OCI-LY1 (cell line): ENCODE data around the gene ARG1.

Source experiments
- EZH2 ChIP-seq: fragments of 200-600 bp; sonication (generic), shearing (Covaris generic); IDR thresholded peaks from 2 replicates; pipeline ENCODE4 v1.8.0; 2017; ENCODE audit warnings: borderline replicate concordance, mixed run types, mild to moderate bottlenecking, antibody characterized with exemption, low read length, moderate library complexity, mixed read lengths
- TF ChIP-seq, protein P1 (sequence below): fragments of 200-600 bp; sonication (generic), shearing (Covaris generic); IDR thresholded peaks from 2 replicates; pipeline ENCODE4 v1.5.1; 2017; ENCODE audit warnings: mild to moderate bottlenecking, antibody characterized with exemption, low read length, moderate library complexity, mixed read lengths

DNA sequence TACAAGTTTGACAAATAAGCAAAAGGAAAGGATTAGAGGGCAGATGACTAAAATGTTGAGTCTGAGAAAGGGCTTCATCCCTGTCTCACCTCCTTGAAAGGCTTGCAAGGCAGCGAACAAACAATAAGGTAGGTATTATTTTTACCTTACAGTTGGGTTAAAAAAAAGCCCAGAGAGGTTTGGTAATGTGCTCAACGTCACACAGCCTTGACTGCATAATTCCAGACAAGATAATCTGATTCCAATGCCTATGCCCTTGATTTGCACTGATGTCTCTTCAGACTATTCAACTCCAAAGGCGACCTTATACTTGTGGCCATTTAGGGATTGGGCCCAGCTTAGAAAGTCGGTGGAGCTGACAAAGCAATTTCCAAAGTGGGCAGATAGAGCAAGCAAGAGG is 1.7 kb downstream of the ARG1 start:
- TF ChIP-seq EZH2: no peak
- TF ChIP-seq, protein P1, sequence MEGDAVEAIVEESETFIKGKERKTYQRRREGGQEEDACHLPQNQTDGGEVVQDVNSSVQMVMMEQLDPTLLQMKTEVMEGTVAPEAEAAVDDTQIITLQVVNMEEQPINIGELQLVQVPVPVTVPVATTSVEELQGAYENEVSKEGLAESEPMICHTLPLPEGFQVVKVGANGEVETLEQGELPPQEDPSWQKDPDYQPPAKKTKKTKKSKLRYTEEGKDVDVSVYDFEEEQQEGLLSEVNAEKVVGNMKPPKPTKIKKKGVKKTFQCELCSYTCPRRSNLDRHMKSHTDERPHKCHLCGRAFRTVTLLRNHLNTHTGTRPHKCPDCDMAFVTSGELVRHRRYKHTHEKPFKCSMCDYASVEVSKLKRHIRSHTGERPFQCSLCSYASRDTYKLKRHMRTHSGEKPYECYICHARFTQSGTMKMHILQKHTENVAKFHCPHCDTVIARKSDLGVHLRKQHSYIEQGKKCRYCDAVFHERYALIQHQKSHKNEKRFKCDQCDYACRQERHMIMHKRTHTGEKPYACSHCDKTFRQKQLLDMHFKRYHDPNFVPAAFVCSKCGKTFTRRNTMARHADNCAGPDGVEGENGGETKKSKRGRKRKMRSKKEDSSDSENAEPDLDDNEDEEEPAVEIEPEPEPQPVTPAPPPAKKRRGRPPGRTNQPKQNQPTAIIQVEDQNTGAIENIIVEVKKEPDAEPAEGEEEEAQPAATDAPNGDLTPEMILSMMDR: no peak
